ENCODE results near the gene ULBP2.
"Not testable (repeated sequence)": the region's sequence is repeated elsewhere in the genome, so short reads cannot be mapped to it uniquely, and the experiment has no call there.

ULBP2 gene

DNA sequence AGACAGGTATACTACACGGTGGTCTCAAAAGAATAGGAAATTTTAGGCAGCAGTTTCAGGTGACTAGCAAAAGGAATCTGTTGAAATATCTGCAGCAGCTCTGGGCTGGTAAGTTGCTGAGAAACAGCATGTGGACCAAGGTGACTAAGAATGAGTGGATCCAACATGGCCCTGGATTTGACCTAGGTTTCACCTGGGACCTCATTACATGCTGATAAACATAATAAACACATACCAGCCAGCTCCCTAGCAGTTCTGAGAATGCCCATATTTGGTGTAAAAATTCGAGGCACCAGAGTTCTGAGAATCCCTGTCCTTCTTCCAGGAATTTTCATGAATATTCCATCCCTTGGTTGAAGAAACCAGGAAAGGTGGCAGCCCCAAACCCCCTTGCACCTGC is 11.6 kb downstream of the ULBP2 start:
- not testable (repeated sequence) for DNase-seq

DNA sequence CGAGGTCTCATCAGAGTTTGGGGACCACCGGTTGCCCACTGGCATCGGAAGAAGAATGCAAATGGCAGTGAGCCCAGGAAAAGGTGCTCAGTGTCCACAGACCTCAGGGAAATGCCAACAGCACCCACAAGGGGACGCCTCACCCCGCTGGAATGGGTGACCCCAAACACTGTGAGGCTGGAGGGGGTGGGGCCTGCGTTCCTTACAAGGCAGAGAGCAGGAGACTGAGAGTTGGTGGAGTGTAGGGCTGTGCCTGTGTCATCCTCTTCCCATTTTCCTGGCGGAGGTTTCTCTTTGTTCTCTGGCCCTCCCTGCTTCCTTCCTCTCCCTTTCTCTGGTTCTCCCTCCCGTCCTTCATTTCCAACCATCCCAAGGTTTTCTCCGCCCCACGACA is 12.1 kb downstream of the ULBP2 start:
- DNase-seq, result not testable (repeated sequence)

DNA sequence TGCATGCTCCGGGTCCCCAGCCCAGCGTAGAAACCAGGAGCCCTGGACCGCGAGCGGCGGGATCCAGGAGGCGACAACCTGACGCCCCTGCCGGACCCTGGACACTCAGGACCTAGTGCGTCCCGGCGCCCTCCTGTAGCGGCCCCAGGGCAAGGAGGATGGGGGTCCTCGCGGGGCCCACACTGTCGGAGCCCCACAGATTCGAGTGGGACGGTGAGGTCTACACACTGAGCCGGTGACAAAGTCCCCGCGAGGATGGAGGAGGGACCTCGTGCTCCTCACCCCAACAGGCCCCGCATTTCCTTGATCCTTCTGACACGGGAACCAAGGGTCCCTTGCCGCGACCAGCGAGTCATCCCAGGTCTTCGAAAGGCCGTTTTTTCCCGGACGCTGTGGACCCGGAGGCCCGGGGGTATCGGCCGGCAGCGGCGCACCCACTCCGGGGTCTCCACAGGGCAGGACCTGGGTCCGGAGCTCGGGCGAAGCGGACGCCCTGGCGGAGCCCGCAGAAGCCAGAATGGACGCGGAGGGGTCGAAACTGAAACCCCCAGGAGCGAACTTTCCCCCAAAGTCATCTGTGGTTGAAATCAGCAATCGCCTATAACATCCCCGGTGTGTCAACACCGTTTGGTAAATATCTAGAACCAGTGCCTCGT is 12.6 kb downstream of the ULBP2 start:
- not testable (repeated sequence) for DNase-seq

DNA sequence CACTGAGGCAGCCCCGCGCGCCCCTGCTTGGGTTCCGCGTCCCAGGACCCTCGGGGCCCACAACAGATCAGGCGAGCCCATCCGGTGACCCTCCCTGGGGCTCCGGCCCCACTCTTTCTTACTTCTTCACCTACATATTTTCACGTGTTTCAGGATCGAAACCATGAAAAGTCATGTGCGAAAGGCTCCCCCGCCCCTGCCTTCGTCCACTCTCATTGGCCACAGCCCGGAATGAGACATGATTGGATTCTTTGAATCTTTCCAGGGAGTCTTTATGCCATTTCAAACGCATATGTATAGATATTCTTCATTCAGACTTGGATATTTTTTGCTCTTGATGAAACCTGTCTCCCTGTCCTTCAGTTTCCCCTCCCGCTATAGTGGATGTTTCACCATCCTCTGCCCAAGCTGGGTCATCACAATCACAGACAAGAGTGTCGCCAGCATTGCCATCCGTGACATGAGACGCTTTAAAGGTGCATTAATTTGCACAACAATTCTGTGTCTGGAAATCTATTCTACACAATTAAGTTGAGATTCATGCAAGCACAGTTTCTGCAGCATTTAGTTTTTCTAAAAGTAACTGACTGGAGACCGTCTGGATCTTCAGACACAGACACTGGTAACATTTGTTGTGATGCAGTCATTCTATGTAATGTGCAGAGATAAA is 13.3 kb downstream of the ULBP2 start:
- DNase-seq, result not testable (repeated sequence)

DNA sequence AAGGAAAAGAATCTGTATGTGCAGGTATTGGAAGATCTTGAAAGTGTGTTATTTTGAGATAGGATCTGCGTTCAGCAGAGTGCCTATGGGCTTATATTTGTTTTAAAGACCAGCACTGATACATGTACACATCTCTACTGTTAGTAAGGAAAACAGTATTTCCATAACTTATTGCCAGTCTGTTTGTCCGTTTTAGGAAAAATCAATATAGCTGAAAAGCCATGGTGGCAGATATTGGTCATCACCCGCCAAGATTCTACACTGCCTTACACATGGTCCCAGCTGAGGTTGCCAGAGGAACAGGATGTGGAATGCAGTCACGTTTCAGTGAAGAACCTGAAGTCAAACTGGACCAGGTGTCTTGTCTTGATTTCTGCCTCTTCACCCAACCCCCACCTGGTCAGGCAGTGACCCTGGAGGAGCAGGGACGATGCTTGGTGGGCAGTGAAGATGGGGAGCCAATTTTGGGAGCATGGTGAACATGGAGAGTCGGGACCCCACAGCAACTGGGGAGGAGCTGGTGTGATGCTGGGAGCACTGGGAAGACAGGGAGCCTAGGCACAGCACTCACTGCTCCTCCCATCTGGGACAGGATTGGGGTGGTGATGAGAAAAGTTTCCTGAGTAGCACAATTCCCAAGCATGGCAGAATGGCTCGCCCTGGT is 14.0 kb downstream of the ULBP2 start:
- not testable (repeated sequence) for DNase-seq

DNA sequence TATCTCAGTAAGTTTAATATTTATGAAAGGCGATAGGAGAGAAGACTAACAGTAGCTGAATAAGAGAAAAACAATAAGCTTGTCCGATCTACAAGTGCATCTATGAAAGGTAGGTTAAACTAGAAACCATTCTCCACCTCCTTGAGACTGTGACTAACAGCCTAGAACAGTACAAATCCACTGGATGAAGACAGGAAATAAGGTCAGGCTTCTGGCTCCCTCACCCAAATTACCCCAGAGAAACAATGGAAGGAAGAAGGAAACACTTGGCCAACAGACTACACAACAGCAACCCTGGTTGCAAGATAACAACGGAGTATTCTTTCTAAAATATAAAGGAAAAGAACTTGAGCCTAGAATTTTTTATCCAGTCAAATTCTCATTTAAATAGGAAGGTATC is 16.3 kb downstream of the ULBP2 start:
- DNase-seq, result not testable (repeated sequence)

DNA sequence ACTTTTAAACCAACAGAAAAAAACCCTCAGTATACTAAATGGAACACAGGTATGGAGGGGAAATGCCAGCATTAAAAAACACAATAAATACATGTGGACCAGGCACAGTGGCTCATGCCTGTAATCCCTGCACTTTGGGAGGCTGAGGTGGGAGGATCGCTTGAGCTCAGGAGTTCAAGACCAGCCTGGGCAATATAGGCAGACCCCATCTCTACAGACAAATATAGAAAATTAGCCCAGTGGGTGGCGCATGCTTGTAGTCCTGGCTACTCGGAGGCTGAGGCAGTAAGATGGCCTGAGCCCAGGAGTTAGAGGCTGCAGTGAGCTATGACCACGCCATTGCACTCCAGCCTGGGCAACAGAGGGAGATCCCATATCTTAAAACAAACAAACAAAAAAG is 18.0 kb downstream of the ULBP2 start:
- DNase-seq, result not testable (repeated sequence)

DNA sequence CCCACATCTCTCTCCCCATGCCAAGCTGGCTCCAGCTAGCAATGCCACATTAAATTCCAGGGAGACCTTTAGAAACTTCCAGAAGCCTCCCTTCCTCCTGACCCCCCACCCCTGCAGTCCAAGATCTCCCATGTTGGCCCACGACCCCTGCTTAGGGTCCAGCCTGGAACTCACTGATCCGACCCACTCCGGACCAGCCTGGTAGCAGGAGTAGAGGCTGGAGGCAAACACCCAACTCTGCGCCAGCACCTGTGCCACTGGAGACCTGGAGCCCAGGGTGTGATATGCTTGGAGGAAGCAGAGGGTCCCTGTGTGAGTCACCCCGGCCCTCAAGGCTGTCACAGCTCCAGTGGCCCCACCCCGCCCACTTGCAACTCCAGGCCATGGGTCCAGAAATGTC is 18.7 kb downstream of the ULBP2 start:
- no peak for DNase-seq

DNA sequence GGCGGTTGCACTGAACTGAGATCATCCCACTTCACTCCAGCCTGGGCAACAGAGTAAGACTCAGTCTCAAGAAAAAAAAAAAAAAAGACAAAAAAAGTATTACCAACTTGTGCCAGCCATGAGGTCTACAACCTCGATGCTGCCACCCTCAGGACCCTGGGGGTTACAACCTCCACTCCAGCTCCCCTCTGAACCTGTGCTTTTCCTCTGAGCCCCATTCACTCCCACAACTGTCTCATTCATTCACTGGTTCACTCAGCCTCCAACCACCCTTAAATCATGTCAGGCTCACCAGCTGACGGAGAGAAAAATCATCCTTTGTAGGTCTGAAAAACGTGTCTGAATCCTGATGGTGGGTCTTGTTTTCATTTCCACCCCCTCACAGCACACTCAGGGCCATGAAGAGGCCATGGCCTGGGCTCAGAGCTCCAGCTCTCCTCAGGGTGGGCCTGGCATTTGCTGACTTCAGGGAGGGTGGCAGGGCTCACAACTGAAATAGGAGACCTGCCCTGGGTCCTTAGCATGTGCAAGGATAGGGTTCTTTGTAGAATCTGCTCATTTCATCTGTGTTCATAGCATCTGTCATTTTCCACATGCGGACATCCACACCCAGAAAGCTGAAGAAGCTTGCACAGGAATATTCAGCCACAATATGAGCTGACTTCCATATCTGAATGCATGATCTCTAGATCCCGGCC is 20.1 kb downstream of the ULBP2 start:
- no peak for DNase-seq

DNA sequence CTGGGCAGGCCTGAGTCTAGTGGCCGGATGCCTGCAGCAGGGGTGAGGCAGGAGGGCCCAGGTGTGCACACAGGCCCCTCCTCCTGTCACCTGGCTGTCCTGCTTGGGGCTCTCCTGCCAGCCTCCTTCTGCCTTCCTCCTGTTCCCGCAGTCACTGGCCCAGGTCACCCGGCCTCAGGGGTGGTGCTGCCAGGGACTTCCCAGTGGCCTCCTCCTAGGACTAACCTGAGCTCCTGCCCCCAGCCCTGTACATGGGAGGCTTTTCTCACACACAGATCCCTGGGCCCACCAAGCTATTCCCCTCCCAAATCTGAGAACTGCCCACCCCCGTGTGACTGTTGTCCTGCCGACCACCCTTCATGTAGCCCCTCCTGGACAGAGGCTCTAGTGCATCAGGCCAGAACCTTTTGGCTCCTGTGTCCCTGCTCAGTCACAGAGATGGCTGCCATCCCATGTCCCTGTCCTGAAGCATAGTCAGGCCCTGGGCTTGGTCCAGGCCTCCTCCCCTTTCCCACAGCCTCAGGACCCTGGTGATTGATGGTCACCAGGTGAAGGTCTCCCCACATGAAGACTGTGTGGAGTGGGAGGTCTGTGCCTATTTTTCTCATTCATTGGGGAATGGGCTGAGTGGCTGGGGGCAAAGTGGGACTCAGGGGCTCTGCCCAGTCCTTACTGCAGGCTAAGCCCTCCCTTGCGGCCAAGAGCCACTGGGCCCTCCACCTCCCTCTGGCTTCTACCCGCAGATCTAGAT is 20.8 kb downstream of the ULBP2 start:
- DNase-seq, result no peak

DNA sequence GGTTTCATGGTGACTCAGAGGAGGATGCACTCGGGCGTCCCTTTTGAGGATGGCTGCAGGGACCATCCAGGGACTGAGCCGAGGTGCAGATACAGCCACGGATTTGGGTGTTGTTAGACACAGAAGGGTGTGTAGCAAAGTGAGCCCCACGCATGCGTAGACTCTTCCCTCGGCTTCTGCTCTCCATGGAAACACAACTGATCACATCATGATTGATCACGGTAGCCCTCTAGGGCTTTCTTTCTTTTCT is 21.3 kb downstream of the ULBP2 start:
- no peak for DNase-seq

DNA sequence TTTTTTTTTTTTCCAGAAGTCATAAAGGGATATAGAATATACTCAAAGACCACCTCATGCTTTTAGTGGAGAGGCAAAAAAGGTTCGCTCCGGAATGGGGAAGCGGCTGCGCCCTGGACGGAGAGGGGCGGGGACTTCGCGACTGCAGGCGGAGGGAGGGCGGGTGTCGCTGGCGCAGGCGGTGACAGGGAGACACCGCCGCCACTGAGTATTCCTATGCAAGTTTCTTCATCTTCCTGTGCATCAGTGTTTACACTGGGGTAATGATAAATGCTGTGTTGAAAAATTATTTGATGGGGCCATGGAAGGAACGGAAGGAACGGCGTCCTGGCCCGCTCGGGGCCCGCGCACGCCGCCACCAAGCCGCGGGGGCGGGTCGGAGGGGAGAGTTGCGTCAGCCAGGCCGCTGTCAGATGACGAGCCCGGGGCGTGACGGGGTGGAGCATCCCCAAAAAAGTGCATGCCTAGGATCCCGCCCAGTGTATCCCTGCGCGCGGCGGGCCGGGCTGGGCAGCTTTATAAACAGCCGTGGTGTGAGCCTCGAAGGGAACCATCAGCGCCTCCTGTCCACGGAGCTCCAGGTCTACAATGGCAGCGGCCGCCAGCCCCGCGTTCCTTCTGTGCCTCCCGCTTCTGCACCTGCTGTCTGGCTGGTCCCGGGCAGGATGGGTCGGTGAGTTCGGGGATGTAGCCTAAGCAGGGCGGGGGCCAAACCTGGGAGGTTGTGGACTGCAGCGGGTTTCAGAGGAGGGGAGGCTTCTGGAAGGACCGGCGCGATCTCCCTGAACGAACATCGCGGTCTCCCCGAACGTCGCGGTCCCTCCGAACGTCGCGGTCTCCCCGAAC is 21.9 kb downstream of the ULBP2 start, which contains the start of gene ULBP1:
Gene ULBP1, plus strand, starts transcription at position 482 of the 846 bp plus-strand sequence. Its CDS starts 107 bp downstream, at position 589.
- DNase-seq, result peak; percentile 59 to 91

DNA sequence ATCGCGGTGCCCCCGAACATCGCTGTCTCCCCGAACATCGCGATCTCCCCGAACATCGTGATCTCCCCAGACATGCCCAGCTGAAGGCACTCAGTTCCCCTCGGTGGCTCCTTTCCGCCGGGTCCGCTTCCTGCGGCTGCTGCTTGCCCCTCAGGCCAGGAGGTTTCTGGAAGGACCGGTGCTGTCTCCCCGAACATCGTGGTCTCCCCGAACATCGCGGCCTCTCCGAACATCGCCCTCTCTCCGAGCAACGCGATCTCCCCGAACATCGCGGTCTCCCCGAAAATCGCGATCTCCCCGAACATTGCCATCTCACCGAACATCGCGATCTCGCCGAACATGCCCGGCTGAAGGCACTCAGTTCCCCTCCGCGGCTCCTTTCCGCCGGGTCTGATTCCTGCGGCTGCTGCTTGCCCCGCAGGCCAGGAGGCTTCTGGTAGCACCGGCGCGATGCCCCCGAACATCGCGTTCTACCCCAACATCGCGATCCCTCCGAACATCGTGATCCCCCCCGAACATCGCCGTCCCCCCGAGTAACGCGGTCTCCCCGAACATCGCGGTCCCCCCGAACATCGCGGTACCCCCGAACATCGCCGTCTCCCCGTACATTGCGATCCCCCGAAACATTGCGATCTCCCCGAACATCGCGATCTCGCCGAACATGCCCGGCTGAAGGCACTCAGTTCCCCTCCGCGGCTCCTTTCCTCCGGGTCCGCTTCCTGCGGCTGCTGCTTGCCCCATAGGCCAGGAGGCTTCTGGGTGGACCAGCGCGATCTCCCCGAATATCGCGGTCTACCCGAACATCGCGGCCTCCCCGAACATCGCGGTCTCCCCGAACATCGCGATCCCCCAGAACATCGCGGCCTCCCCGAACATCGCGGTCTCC is 22.7 kb downstream of the ULBP2 start:
- peak in 1 of 2 donors; percentile 18 for DNase-seq

DNA sequence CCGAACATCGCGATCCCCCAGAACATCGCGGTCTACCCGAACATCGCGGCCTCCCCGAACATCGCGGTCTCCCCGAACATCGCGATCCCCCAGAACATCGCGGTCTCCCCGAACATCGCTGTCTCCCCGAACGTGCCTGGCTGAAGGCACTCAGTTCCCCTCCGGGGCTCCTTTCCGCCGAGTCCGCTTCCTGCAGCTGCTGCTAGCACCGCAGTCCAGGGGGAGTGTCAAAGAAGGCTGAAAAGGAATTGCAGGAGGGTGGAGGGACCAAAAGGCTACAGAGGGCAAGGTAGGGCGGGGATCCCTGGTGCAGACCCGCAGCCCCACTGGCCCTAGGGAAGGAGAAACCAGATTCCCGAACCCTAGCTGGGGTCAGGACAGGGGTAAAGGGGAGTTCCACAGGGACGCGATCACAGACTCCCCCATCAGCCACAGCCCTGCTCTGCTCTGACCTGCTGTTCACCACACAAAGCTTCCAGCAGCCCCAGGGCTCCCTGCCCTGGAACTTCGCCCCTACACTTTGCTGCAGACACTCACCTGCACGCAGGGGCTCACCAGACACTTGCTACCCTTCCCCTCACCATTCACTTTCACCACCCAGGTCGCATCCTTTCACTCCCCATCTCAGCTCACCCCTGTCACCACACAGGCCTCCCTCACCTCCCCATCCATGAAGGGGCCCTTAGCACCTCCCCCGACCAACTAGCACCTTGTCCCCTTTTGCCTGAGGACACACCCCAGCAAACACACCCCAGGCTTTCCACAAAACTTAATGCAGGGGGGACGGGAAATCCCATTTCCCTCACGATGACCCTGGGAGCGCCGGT is 23.6 kb downstream of the ULBP2 start:
- no peak for DNase-seq

DNA sequence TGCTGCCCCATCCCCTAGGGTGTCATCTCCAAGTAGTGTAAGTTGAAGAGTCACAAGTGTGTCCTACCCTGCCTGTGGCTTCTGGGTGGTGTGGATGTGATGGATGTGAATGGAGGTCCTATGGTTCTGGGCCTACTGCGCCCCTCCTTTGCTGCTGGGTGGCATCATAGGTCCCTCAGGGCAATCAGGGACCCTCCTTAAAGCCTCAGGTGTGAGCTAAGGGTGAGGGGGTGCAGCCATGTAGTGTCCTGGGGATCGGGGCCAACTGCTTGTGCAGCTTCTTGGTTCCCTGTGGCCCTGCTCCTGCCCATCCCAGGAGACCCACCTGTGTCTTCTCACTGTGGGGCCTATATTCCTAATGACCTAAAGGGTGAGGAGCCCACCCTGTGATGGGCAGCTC is 24.5 kb downstream of the ULBP2 start:
- DNase-seq, result not testable (repeated sequence)

DNA sequence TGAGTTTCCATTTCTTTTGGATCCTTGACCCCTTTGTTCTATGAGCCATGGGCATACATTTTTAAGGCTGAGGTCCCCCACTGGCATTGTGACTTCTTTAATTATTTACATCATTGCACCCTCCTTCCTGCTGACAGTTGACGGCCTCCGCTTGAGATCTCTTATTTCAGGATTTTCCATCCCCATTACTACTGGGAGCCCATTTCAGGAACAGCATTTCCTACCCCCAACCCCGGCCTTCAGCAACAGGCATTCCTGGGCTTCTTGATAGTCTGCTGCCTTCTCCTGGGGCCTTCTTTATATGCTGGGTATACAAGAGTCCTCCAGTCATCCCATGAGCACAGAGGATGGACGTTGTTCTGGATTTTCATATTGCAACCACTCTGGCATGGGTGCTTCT is 25.8 kb downstream of the ULBP2 start:
- no peak for DNase-seq

DNA sequence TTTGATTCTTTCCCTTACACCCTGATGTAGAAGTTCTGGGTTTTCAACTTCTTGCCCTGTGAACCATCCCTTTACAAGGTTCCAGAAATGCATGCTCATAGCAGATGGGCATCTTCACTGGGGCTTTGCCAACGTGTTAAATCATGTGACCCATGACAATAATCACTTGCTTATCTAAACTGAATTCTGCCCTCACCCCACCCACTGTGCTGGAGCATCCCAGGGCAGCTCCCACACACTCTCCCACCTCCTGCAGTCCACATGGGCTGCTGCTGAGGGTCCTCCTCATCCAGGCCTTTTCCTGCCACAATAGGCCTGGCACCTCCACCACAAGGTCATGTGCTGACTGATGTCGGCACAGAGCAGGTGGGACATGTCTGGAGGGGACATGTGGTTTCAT is 26.2 kb downstream of the ULBP2 start:
- not testable (repeated sequence) for DNase-seq

DNA sequence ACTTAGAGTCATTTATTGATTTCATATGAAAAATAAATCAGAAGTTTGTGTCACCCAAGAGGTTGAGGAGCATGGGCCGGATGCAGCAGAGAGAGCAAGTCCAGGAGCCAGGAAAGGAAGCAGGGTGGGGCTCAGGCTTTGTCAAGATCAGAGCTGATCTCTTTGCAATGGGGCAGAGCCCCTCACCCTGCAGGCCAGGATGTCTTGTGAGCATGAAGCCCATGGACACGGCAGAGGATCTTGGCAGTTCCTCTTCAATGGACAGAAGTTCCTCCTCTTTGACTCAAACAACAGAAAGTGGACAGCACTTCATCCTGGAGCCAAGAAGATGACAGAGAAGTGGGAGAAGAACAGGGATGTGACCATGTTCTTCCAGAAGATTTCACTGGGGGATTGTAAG is 27.1 kb downstream of the ULBP2 start:
- not testable (repeated sequence) for DNase-seq

DNA sequence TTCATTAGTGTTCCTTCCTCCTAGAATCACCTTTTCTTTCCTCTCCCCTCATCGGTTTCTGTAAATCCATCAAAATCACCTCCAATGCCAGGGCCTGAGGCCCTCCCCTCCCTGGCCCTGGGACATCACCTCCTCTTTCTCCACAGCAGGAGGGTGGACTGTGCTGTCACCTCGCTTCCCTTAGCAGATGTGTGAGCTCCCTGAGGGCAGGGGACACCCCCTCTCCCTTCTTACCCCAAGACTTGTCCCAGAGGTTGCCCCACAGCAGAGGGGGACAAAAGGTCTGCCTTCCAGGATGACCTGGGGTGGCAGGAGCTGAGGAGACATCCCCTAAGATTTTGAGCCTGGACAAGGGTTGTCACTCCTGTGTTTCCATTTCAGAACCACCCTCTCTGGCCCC is 27.8 kb downstream of the ULBP2 start:
- no peak for DNase-seq

DNA sequence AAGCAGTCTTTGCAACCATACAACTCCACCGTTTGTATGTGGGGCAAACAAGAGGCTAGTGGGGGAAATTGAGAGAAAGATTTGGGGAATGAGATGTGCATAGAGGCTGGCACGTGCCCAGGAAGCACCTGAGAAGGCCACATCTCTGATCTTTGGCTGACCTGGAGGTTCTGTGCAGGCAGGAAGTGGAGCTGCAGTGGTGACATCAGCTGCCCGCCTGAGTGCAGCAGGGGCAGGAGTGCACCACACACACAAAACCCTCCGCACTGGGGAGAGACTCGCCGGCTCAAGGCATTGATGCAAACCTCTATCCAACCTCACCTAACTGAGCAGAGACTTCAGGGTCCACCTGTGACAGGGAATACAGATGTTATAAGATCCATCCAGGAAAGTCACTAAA is 32.6 kb downstream of the ULBP2 start:
- not testable (repeated sequence) for DNase-seq

Data from inflammatory macrophage treated with lipopolysaccharide for 1 hour (primary cell).